HepG2 (cell line): Measurements from ENCODE around the gene SCP2. TPM values are rescaled to one million over a fixed set of nuclear protein-coding genes. Genes with fewer than 3 reads are reported as not detected.

Source experiments
- CEBPB ChIP-seq: IDR thresholded peaks from 2 replicates; pipeline ENCODE4 v1.6.1; 2011; ENCODE audit warnings: low read depth, low read length, improper control_type of control experiment, borderline replicate concordance
- EEA1 ChIP-seq: sonication (generic); formaldehyde crosslinking; IDR thresholded peaks from 2 replicates; pipeline ENCODE4 v1.5.1; 2020; ENCODE audit warnings: mild to moderate bottlenecking, missing genetic modification reagents, borderline replicate concordance
- HMG20A ChIP-seq: IDR thresholded peaks from 2 replicates; pipeline ENCODE4 v1.6.1; 2016; ENCODE audit warnings: borderline replicate concordance
- HMG20B ChIP-seq: conservative IDR thresholded peaks from 2 replicates; pipeline ENCODE4 v1.6.1; 2016; ENCODE audit warnings: missing genetic modification reagents, missing compliant biosample characterization
- HNRNPK ChIP-seq: fragments of 200-400 bp; formaldehyde crosslinking; IDR thresholded peaks from 2 replicates; pipeline ENCODE4 v1.6.1; 2018; ENCODE audit warnings: low read length, low read depth, moderate library complexity, mild to moderate bottlenecking; ENCODE audit not compliant: poor library complexity, severe bottlenecking
- KMT2A ChIP-seq: sonication (generic); formaldehyde crosslinking; IDR thresholded peaks from 2 replicates; pipeline ENCODE4 v1.4.0; 2020; ENCODE audit warnings: missing genetic modification reagents
- MBD4 ChIP-seq: IDR thresholded peaks from 2 replicates; pipeline ENCODE4 v1.6.1; 2012; ENCODE audit warnings: low read length, inconsistent platforms, borderline replicate concordance
- MXD1 ChIP-seq: sonication (generic); formaldehyde crosslinking; IDR thresholded peaks from 2 replicates; pipeline ENCODE4 v1.4.0; 2020; ENCODE audit warnings: mild to moderate bottlenecking, missing genetic modification reagents
- NCOA5 ChIP-seq: sonication (generic); formaldehyde crosslinking; IDR thresholded peaks from 2 replicates; pipeline ENCODE4 v1.4.0; 2020; ENCODE audit warnings: missing genetic modification reagents
- SIX1 ChIP-seq: sonication (generic); formaldehyde crosslinking; IDR thresholded peaks from 2 replicates; pipeline ENCODE4 v1.4.0; 2020; ENCODE audit warnings: missing genetic modification reagents, borderline replicate concordance
- ZBTB39 ChIP-seq: sonication (generic); formaldehyde crosslinking; IDR thresholded peaks from 2 replicates; pipeline ENCODE4 v1.5.0; 2020; ENCODE audit warnings: missing genetic modification reagents
- ZKSCAN8 ChIP-seq: IDR thresholded peaks from 2 replicates; pipeline ENCODE4 v1.6.1; 2016; ENCODE audit warnings: borderline replicate concordance, missing genetic modification reagents, missing compliant biosample characterization
- ZNF138 ChIP-seq: sonication (generic); formaldehyde crosslinking; IDR thresholded peaks from 2 replicates; pipeline ENCODE4 v1.5.0; 2020; ENCODE audit warnings: mild to moderate bottlenecking, low read depth, missing genetic modification reagents
- ZNF225 ChIP-seq: sonication (generic); formaldehyde crosslinking; IDR thresholded peaks from 2 replicates; pipeline ENCODE4 v1.4.0; 2020; ENCODE audit warnings: mild to moderate bottlenecking, missing genetic modification reagents
- ZNF264 ChIP-seq: sonication (generic); formaldehyde crosslinking; IDR thresholded peaks from 2 replicates; pipeline ENCODE4 v1.4.0; 2020; ENCODE audit warnings: missing genetic modification reagents
- ZNF333 ChIP-seq: sonication (generic); formaldehyde crosslinking; IDR thresholded peaks from 2 replicates; pipeline ENCODE4 v1.4.0; 2020; ENCODE audit warnings: mild to moderate bottlenecking, missing genetic modification reagents, borderline replicate concordance
- ZNF567 ChIP-seq: sonication (generic); formaldehyde crosslinking; IDR thresholded peaks from 2 replicates; pipeline ENCODE4 v1.8.1; 2023; ENCODE audit warnings: mild to moderate bottlenecking, missing genetic modification reagents, borderline replicate concordance
- ZNF691 ChIP-seq: sonication (generic); formaldehyde crosslinking; IDR thresholded peaks from 2 replicates; pipeline ENCODE4 v1.4.0; 2020; ENCODE audit warnings: missing genetic modification reagents, low read depth, mild to moderate bottlenecking, borderline replicate concordance
- ZNF792 ChIP-seq: IDR thresholded peaks from 2 replicates; pipeline ENCODE4 v1.6.1; 2016
- ZSCAN31 ChIP-seq: sonication (generic); formaldehyde crosslinking; IDR thresholded peaks from 2 replicates; pipeline ENCODE4 v1.5.0; 2020; ENCODE audit warnings: low read depth, mild to moderate bottlenecking, missing genetic modification reagents
- polyA plus RNA-seq, 8 experiments: library from polyadenylated mRNA; depleted of rRNA in 3 of 8; stranded (reverse) in 7 of 8; unstranded in 1 of 8; fragments of >200 nt; fragmentation: Illumina TruSeq in 4 of 8; extraction: Trizol in 4 of 8; gene quantifications; 2 replicates each; pipeline versions ENCODE4 v1.2.1 to v1.2.3, GENCODE V29; 2011 to 2016; ENCODE audit warnings: low read depth in 4 of 8, missing spikeins in 1 of 8, mixed read lengths in 1 of 8; ENCODE audit not compliant: insufficient read depth in 1 of 8
- total RNA-seq, 5 experiments: library from RNA; depleted of rRNA; stranded (reverse); fragments of >200 nt; fragmentation: Illumina TruSeq; extraction: Trizol; gene quantifications; 2 replicates each; pipeline ENCODE4 v1.2.3, GENCODE V29; 2016; ENCODE audit warnings: low read depth in 1 of 5
- TF ChIP-seq, protein P1 (sequence below): sonication (generic); formaldehyde crosslinking; IDR thresholded peaks from 2 replicates; pipeline ENCODE4 v1.8.0; 2022; ENCODE audit warnings: mild to moderate bottlenecking, missing genetic modification reagents, moderate library complexity
- TF ChIP-seq, protein P2 (sequence below): sonication (generic); formaldehyde crosslinking; IDR thresholded peaks from 2 replicates; pipeline ENCODE4 v1.8.1; 2022; ENCODE audit warnings: mild to moderate bottlenecking, missing genetic modification reagents
- TF ChIP-seq, protein P3 (sequence below): fragments of 450-650 bp; IDR thresholded peaks from 2 replicates; pipeline ENCODE4 v1.6.1; 2017

SCP2 gene
- total and polyA plus RNA-seq, 2 of the 13 experiments (the other 11 are each of a cell fraction or from before 2014, with no cell fraction given): 59.0 to 133 TPM

GRCh38 chr1:53014791-53015507 lies 87.9 kb downstream of the SCP2 start (continued):
- TF ChIP-seq, protein P1, sequence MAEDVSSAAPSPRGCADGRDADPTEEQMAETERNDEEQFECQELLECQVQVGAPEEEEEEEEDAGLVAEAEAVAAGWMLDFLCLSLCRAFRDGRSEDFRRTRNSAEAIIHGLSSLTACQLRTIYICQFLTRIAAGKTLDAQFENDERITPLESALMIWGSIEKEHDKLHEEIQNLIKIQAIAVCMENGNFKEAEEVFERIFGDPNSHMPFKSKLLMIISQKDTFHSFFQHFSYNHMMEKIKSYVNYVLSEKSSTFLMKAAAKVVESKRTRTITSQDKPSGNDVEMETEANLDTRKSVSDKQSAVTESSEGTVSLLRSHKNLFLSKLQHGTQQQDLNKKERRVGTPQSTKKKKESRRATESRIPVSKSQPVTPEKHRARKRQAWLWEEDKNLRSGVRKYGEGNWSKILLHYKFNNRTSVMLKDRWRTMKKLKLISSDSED (CRISPR knock-in tag): no peak
- TF ChIP-seq ZNF792 (CRISPR knock-in tag): 0 out of 2 replicates have a peak, but pooled peaks have one; percentile 46
- no peak for TF ChIP-seq ZNF333 (CRISPR knock-in tag)
- TF ChIP-seq MBD4: no peak
- TF ChIP-seq CEBPB: no peak
- TF ChIP-seq ZNF138 (CRISPR knock-in tag): no peak
- no peak for TF ChIP-seq EEA1 (CRISPR knock-in tag)
- TF ChIP-seq SIX1 (CRISPR knock-in tag): 0 out of 2 replicates have a peak, but pooled peaks have one; percentile 21
- TF ChIP-seq, protein P2, sequence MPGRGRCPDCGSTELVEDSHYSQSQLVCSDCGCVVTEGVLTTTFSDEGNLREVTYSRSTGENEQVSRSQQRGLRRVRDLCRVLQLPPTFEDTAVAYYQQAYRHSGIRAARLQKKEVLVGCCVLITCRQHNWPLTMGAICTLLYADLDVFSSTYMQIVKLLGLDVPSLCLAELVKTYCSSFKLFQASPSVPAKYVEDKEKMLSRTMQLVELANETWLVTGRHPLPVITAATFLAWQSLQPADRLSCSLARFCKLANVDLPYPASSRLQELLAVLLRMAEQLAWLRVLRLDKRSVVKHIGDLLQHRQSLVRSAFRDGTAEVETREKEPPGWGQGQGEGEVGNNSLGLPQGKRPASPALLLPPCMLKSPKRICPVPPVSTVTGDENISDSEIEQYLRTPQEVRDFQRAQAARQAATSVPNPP: no peak
- TF ChIP-seq HMG20A (CRISPR knock-in tag): peak; percentile 38; the same call in 1 of the 2 replicates
- no peak for TF ChIP-seq ZNF264 (CRISPR knock-in tag)
- TF ChIP-seq ZNF225 (CRISPR knock-in tag): no peak
- TF ChIP-seq ZNF567: no peak
- TF ChIP-seq HMG20B (CRISPR knock-in tag): peak; percentile 77
- no peak for TF ChIP-seq ZBTB39 (CRISPR knock-in tag)
- TF ChIP-seq ZSCAN31 (CRISPR knock-in tag): no peak
- TF ChIP-seq MXD1: no peak
- TF ChIP-seq KMT2A (CRISPR knock-in tag): peak; percentile 74
- TF ChIP-seq ZNF691 (CRISPR knock-in tag): no peak
- TF ChIP-seq HNRNPK: no peak
- no peak for TF ChIP-seq ZKSCAN8 (CRISPR knock-in tag)
- TF ChIP-seq, protein P3, sequence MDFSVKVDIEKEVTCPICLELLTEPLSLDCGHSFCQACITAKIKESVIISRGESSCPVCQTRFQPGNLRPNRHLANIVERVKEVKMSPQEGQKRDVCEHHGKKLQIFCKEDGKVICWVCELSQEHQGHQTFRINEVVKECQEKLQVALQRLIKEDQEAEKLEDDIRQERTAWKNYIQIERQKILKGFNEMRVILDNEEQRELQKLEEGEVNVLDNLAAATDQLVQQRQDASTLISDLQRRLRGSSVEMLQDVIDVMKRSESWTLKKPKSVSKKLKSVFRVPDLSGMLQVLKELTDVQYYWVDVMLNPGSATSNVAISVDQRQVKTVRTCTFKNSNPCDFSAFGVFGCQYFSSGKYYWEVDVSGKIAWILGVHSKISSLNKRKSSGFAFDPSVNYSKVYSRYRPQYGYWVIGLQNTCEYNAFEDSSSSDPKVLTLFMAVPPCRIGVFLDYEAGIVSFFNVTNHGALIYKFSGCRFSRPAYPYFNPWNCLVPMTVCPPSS: no peak
- TF ChIP-seq NCOA5: no peak
